HG03565 (cell line): ENCODE measurements around the gene GNAO1.

Experiments used
- ATAC-seq: cut with Tn5 transposase; IDR thresholded peaks from one replicate; pipeline ENCODE4 v1.9.1; 2021; ENCODE audit warnings: mild to moderate bottlenecking, moderate library complexity; ENCODE audit not compliant: unreplicated experiment

GNAO1 gene

GRCh38 chr16:56234737-56235136, 43.4 kb downstream of the GNAO1 start:
- ATAC-seq: no peak

DNA sequence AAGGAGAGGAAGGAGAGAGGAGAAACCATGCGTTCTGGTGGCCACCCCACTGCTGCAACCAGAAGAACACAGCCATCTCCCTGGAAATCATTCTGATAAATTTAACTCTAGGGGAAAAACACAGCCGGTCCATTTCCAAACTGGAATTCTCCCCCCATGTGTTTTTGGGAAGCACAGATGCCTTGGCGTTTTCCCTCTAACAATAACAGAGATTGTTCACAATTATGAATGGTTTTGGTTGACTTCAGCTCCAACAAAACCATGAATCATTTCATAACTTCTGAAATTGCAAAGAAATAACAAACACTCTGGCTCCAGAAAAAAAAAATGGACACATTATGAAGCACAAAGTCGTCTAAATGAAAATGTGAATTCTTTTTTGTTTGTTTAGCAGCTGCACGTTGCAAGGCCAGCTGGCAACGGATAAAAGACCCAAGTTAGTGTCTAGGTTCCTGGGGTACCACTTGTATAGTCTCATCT, 46.2 kb downstream of the GNAO1 start:
- no peak for ATAC-seq

DNA sequence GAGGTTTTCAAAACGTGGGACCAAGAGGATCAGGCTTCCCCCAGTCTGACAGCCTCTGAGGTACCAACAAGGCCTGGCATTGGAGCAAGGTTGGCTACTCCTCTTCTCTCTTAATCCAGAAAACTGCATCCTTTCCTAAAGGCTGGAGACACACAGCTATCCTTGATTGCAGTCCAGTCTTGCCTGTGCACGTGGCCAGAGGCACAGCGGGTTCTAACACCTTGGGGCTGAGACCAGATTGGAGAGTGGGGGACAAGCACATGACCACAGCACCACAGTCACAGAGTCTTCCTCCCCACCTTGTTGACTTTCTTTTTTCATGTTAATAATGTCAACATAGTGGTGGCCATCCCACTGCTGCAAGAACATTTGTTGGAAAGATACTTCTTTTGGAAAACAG, 46.9 kb downstream of the GNAO1 start:
- ATAC-seq: no peak

GRCh38 chr16:56241596-56241995, 50.3 kb downstream of the GNAO1 start:
- no peak for ATAC-seq

DNA sequence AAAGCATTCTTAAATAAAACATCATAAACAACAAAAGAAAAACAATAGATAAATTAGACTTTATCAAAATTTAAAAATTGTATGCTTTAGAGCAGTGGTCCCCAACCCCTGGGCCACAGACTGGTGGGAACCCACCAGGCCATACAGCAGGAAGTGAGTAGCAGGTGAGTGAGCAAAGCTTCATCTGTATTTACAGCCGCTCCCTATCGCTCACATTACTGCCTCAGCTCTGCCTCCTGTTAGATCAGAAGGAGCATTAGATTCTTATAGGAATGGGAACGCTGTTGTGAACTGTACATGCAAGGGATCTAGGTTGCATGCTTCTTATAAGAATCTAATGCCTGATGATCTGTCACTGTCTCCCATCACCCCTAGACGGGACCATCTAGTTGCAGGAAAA, 51.5 kb downstream of the GNAO1 start:
- ATAC-seq: no peak

DNA sequence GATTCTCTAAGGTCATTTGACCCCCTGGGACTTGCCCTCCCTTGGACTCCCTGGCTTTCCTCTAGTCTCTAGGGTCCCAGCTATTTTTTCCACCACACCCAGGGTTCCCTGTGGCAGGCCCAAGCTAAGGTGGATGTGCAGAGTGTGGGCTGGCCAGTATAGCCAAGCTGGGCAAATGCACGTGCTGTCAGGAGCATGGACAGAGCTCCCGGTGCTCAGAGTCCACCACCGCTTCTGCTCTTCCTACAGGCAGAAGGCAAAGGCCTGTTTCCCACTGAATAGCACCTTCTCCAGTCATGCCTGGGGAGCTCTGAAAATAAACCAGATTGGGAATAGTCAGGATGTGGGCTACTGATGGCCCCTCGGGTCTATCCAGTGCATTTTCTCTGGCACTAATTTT, 53.3 kb downstream of the GNAO1 start:
- no peak for ATAC-seq

DNA sequence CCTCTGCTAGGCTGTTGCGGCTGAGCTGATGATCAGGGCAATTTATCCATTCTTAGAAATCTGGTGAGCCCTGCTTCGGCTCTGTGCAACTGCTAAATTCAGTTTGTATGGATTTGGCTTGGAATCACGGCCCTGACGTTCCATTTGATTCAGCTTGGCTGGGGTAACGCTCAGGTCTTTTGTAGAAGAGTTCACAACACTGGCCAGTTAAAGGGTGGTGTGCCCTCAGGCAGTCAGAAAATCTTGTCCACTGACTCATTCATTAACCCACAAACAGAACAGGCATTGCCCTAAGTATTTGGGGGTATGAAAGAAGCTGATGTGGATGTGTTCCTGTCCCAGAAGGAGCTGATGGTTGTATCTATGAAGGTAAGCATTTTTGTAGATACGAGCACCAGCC, 53.9 kb downstream of the GNAO1 start:
- no peak for ATAC-seq

DNA sequence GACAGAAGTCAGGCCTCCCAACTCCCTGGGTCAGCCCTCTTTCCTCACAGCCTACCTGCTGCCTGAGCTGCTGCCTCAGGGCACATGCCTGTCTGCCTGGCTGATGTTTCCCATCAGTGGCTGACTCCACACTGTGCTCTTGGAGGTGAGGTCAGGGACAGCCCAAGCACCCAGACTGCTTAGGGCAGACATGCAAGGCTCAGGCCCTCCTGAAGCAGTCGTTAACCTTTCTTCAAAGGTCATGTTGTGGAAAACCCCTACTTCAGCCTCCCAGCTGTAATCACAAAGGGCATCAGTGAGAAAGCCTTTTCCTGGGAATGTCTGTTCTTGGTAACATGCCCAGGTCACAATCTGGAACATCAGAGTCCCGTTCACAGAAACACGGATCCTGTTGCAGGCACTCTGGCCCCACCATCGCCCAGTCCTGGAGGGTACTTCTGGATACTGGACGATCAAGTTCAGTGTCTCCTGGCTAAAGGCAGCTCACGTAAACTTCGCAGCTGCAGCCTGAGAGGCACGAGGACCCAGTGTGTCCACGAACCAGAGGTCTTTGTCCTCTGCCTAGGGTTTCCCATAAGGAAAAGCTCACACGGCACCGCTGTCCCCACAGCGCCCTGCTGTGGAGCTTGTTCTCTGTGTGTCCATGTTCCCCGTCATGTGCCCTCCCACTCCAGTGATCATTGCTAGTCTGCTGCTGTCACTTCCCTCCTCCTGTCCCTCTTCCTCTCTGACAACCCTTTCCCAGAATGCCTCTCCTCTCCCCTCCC, 54.9 kb downstream of the GNAO1 start:
- no peak for ATAC-seq

DNA sequence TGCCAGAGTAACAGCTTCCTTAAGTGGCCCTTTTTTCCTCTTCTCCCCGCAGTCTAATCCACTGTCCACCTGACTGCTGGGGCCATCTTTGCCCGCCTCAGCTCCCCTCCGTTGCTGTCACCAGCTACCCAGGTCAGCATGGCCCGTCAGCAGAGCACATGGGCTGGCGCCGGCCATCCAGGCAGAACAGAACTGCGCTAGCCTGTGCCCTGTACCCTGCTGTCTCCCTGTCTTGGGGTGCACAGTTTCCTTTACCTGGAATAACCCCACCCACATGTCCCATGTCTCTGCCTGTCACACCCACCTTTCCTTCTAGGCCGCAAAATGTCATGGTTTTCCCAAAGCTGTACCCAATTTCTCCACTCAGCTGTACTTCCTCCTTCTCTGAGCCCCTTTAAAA, 55.7 kb downstream of the GNAO1 start:
- no peak for ATAC-seq

- no peak for ATAC-seq
These were observed 56.5 kb downstream of the GNAO1 start for GRCh38 chr16:56247808-56248207.

GRCh38 chr16:56252835-56253234, 61.5 kb downstream of the GNAO1 start:
- no peak for ATAC-seq

DNA sequence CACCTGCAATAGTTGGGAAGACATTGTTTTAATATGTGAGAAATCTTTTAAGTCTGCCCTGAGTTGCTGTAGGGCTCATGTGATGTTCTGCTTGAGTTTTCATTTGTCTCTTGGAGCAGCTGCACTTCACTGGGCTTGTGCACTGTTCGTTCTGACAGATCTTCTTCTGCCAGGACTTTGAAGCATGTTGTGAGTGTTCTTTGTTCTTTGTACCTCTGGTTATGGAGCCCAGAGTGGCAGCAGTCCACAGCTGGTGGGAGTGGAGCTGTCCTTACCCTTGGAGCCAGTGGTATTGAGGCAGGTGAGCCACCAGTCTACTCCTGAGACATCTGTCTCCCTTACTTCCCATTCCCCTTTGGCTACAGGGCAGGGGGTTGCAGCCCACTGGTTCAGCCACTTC, 64.6 kb downstream of the GNAO1 start:
- no peak for ATAC-seq

- no peak for ATAC-seq
These were observed 66.0 kb downstream of the GNAO1 start for GRCh38 chr16:56257239-56257638.

DNA sequence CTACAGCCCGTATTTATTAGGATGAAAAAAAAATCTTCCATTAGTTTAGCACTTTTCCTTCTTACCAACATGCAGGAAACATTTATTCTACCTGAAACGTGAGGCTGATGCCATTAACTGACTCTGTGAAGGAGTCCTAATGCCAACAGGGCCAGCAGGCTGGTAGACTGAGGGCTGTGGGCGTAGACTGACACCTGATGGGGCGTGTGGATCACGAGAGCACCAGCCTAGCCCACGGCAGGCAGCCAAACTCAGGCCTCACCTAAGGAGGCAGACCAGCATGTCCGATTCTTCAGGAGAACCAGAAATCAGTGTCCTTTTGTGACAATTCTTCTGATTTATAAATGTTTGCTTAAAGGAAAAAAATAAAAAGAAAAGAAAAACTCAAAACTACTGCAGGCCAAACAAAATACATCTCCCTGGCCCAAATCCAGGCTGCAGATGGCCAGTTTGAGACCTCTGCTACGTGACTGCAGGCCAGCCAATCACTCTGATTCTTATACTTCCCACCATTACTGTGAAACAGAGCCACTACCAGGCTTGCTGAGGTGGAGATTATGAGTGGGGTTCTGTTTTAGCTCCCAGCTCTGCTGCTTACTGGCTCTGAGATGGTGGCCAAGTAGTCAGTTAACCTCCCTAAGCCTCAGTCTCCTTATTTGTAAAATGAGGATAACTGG, 66.5 kb downstream of the GNAO1 start:
- no peak for ATAC-seq

DNA sequence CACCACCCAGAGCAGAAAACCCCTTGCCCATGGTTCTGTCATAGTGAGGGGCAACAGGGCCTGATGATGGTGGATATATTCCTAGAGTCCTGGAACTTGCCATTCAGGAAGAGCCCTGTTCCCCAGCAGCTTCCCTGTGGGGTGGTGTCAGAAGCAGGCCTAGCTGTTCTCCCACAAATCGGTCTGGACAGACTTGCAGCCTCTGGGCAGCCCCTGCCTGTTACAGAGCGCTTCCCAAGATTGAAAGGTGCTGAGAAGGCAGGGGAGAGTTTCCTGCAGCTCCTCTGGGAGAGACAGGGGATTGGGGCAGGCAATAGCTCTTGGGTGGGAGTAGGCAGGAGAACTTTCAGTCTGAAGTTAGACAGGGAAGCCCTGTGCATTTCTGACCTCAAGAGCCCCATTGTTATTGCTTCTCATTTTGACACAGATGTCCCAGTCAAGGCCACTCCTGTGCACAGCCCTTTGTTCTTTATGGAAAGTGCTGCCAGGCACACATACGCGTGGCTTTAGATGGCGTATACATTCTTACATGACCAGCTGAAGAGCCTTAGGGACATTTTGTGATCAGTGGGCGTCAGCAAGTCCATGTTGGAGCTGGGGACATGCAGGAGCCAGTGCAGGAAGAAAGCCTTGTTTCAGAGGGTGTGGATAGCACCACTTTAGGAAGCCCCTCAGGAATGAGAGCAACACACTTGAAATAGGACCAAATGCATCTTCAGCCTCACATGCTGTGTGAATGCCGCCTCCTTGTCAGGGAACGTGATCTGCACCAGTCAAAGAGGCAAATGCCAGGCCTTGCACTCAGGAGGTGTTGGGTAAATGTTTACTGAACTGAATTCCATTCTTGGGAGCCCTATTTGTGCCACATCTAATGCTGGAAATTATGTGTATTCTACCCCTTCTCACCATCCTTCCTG, 67.5 kb downstream of the GNAO1 start:
- no peak for ATAC-seq

DNA sequence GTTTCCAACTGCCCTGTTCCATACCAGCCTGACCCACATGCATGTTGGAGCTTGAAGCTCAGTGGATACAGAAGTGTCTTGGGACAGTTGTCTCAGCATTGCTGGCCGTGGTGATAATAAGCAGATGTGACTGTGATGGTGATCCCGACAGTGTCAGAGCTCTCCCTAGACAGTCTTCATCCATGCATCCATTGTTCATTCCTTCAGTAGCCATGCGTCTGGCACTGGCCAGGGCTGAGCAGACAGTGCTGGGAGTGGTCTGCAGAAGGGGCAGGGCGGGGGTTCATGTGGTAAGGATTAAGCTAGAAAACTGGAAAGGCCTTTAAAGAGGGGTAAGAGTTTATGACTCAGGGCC, 68.1 kb downstream of the GNAO1 start:
- no peak for ATAC-seq

DNA sequence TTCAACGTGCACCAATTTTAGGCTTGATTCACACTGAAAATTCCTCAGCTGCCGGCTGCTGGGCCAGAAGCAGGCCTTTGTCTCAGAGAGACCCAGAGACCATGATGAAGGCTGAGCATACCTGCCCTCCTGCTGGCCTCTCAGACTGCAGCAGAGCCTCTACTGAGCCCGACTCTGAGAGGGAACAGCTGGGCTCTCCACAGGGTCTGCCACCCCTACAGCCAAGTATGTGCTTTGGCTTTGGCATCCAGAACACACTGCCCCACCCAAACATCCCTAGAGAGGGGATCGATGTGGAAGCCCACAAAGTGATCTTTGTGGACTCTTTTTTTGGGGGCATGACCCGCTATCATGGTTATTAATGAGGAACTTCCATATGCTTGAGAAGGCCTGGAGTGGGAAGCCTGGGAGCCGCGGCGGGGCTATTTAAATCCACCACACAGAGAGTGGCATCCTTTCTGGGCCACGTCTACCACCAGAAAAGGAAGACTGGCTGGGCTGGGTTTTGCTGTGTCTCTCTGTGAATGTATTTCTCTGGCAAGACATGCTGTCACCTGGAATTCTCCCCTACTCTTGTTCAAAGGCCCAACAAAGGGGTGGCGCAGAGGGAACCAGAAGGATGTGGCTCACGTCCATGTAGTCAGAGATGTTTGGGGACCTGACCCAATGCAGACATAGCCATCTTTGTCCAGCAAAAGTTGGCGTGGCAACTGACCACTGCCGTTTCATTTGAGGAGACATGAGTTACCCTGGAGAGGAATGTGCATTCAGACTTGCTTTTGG, 69.3 kb downstream of the GNAO1 start:
- no peak for ATAC-seq

- ATAC-seq: no peak
These were observed 70.4 kb downstream of the GNAO1 start for GRCh38 chr16:56261656-56262055.

DNA sequence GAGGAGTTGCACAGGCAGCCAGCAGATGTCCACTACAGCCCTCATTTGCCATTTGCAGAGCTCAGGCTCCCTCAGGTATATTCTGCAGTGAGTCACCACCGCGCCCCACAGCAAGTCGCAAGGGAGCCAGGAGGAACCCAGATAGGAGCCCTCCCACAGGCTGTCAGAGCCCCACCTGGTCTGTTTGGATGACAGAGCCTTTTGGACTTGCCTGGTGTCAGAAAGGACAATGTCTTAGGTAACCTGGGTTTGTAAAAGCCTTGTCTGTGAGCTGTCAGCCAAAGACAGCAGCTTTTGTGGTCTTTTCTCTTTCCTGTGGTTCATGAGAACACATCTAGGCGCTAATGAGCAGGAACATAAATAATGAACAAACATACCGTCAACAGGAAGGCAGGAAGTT, 70.9 kb downstream of the GNAO1 start:
- ATAC-seq: no peak

DNA sequence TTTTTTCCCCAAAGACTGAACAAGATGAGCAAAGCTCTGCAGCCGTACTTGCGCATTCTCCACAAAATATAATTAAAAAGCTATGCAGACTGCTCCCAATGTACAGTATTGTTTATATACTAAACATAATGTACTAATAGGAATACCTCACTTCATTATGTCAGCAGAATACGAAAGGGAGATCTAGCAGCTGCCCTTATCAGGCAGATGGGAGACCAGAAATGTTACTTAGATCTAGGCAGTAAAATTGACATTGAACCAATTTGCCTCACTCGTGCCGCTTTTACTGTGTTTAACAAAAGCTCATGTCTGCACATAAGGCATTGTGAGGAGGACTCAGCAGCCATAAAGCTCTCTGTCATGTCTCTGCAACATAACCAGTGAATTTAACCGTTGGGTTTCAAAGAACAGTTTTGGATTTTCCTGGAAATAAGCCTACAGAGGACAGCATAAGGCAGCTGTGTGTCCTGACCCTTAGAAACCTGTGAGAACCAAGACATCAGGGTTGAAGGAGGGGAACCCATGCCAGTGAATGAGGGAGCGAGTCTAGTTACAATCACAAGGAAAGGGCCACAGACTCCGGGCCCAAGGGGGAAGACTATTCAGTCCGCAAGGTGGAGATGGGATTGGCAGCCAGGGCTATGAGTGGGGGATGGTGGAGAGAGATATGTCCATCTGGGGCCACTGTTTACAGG, 71.4 kb downstream of the GNAO1 start:
- ATAC-seq: no peak
